SJCRH30 (cell line): Measurements from ENCODE around the gene RHBDL3. TPM values are rescaled to one million over a fixed set of nuclear protein-coding genes. Genes with fewer than 3 reads are reported as not detected.
A peak's percentile ranks its signal among the peaks of the same experiment; 100 is the strongest.
"Not testable (repeated sequence)": the region's sequence is repeated elsewhere in the genome, so short reads cannot be mapped to it uniquely, and the experiment has no call there.

Experiments
- DNase-seq, 2 experiments: peaks; one replicate each; pipeline ENCODE4 v3.0.0-alpha.2; 2015 to 2020
- H3K27ac ChIP-seq: fragments of 250-450 bp; sonication (Bioruptor Pico); 2 replicates; pipeline ENCODE4 v1.5.1; 2020; ENCODE audit warnings: mild to moderate bottlenecking, moderate library complexity
- H3K27me3 ChIP-seq: fragments of 250-450 bp; sonication (Bioruptor Pico); 2 replicates; pipeline ENCODE4 v1.5.1; 2020; ENCODE audit warnings: mild to moderate bottlenecking, moderate library complexity
- H3K36me3 ChIP-seq: fragments of 250-450 bp; sonication (Bioruptor Pico); 2 replicates; pipeline ENCODE4 v1.5.1; 2020; ENCODE audit warnings: mild to moderate bottlenecking, moderate library complexity
- H3K4me1 ChIP-seq: fragments of 250-450 bp; sonication (Bioruptor Pico); 2 replicates; pipeline ENCODE4 v1.5.1; 2020; ENCODE audit warnings: mild to moderate bottlenecking, moderate library complexity
- H3K4me3 ChIP-seq: fragments of 250-450 bp; sonication (Bioruptor Pico); 2 replicates; pipeline ENCODE4 v1.5.1; 2020; ENCODE audit warnings: mild to moderate bottlenecking, moderate library complexity
- H3K9me3 ChIP-seq: fragments of 250-450 bp; sonication (Bioruptor Pico); replicated peaks from 2 replicates; pipeline ENCODE4 v1.5.1; 2020; ENCODE audit warnings: mild to moderate bottlenecking, moderate library complexity
- total RNA-seq: library from RNA; depleted of rRNA; stranded (reverse); fragments of >200 nt; shearing (Covaris generic); gene quantifications from 2 replicates; pipeline ENCODE4 v1.2.3, GENCODE V29; 2014

Gene RHBDL3
- total RNA-seq, 1 experiment from 2014 or later: not detected

GRCh38 chr17:32318071-32318470 lies 52.4 kb downstream of the RHBDL3 start:
- no peaks in the 10 kb centered on the region for H3K9me3 ChIP-seq
- no peaks in the 10 kb centered on the region for H3K36me3 ChIP-seq
- DNase-seq: no peak
- no peak overlapping the region for H3K27ac ChIP-seq
- no peaks in the 10 kb centered on the region for H3K4me1 ChIP-seq
- H3K4me3 ChIP-seq: no peak overlapping the region
- no peaks in the 10 kb centered on the region; the same call in 1 of the 2 replicates for H3K27me3 ChIP-seq

GRCh38 chr17:32319548-32319905 lies 53.9 kb downstream of the RHBDL3 start:
- DNase-seq: peak; percentile 75 to 87
- no peaks in the 10 kb centered on the region for H3K36me3 ChIP-seq
- H3K9me3 ChIP-seq: no peaks in the 10 kb centered on the region
- H3K4me1 ChIP-seq: no peaks in the 10 kb centered on the region
- H3K27me3 ChIP-seq: no peaks in the 10 kb centered on the region; the same call in 1 of the 2 replicates
- no peak overlapping the region for H3K4me3 ChIP-seq
- no peak overlapping the region for H3K27ac ChIP-seq

GRCh38 chr17:32320080-32320479 lies 54.4 kb downstream of the RHBDL3 start:
- H3K36me3 ChIP-seq, DNase-seq, H3K4me3 ChIP-seq, H3K9me3 ChIP-seq, H3K27me3 ChIP-seq, H3K27ac ChIP-seq, H3K4me1 ChIP-seq: not testable (repeated sequence)

DNA sequence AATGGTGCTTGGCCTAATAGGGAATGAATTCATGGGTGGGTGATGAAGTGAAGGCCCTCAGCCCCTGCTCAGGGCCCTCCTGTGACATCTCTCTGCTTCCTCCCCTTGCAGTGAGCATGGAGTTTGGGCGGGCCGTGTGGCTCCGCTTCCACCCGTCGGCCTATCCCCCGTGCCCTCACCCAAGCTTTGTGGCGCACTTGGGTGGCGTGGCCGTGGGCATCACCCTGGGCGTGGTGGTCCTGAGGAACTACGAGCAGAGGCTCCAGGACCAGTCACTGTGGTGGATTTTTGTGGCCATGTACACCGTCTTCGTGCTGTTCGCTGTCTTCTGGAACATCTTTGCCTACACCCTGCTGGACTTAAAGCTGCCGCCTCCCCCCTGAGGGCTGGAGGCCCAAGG lies 55.2 kb downstream of the RHBDL3 start:
- Histone ChIP-seq H3K36me3 (no peaks in the 10 kb centered on the region), H3K4me1 (no peaks in the 10 kb centered on the region), H3K9me3 (no peaks in the 10 kb centered on the region), H3K4me3 (no peak overlapping the region), H3K27me3 (no peaks in the 10 kb centered on the region; the same call in 1 of the 2 replicates), H3K27ac (no peak overlapping the region)
- DNase-seq: no peak

- H3K27ac ChIP-seq: no peak overlapping the region
- H3K27me3 ChIP-seq: no peaks in the 10 kb centered on the region
- H3K36me3 ChIP-seq: no peaks in the 10 kb centered on the region
- no peak for DNase-seq
- H3K4me1 ChIP-seq: no peaks in the 10 kb centered on the region
- no peak overlapping the region for H3K4me3 ChIP-seq
- H3K9me3 ChIP-seq: no peaks in the 10 kb centered on the region
Measured at GRCh38 chr17:32323046-32323445, 57.4 kb downstream of the RHBDL3 start.

DNA sequence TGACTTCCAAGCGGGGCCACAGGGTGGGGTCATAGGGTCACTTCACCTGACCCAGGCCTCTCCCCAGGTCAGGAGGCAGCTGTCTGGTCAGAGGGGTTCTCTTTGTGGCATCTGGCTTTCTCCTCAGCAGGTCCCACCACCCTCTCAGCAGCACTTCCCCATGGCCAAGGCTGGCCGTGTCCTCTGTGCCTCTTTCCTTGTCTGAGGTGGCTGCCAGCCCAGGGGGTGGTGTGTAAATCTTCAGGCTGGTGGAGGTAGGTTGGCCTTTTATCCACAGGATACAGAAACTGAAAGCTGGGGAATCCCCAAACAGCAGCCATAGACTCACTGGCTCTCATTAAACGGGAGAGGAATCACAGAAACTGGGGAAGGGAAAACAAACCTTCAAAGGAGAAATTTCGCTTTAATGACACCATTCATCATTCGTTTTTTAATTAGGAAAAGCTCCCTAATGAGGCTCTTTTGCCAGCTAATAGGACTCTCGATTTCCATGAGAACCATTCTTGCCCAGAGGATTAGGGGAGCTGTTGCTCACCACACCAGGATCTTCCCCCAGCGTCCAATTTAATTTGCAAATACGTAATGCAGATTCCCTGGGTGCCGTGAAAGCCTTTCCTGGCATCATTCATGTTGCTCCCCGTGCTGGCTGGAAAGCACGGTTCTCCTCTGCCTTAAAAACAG lies 58.3 kb downstream of the RHBDL3 start:
- Histone ChIP-seq H3K27ac (no peak overlapping the region), H3K4me3 (no peak overlapping the region), H3K36me3 (no peaks in the 10 kb centered on the region), H3K27me3 (no peaks in the 10 kb centered on the region), H3K9me3 (no peaks in the 10 kb centered on the region), H3K4me1 (no peaks in the 10 kb centered on the region)
- DNase-seq: no peak

DNA sequence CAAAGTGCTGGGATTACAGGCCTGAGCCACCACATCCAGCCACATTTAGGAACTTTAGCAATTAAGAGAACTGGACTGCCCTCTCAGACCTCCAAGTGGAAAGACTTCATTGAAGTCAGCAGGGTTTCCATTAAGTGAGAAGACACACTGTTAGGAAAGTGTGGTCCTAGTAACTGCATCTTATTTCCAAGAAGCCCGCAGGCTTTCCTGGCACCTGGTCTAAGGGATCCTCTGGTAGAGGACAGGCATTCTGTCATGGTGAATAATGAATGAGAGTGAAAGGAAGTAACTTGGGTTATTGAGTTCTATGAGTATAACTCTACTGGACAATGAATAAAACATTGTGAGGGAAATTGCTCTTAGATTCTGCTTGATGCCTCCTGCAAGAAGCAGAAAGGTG lies 62.3 kb downstream of the RHBDL3 start:
- Histone ChIP-seq H3K27me3 (no peaks in the 10 kb centered on the region), H3K27ac (no peak overlapping the region), H3K4me3 (no peak overlapping the region), H3K9me3 (no peaks in the 10 kb centered on the region), H3K4me1 (no peaks in the 10 kb centered on the region), H3K36me3 (peaks cover 11% of the 10 kb centered on the region; the same call in 1 of the 2 replicates)
- no peak for DNase-seq

GRCh38 chr17:32330147-32330546 lies 64.5 kb downstream of the RHBDL3 start:
- H3K9me3 ChIP-seq: no peaks in the 10 kb centered on the region
- H3K27me3 ChIP-seq: no peaks in the 10 kb centered on the region
- DNase-seq: no peak

DNA sequence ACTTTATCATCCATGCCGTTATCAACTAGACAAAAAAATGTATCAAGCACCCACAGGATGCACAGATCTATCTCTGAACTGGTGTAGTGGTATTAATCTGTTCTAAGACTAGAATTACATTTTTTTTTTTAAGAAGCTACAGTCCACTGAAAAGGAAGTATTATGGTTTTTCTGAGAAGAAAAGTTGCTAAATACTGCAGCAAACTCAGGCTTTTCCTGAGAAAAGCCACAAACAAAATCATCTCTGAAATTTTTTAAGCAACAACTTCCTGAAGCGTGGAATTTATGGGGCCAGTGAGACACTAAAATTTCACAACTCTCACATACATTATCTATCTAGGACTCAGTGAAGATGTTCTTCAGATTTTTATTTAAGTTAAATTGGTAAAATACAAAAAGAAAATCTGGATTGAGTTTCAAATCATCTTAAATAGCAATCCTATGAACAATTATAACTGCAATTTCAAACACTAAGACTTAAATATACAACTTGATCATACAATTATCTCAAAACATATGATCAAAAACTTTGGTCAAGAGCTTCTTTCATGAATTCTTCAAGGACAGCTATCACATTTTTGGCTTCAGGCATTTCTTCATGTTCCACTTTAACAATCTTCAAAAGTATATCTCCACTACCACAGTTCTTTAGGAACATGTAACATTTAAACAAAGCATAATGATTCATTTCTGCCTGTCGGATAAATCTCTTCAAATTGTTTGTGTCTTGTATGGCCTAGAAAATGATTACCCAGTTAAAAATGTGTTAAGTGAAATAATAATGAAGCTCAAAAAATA lies 65.8 kb downstream of the RHBDL3 start:
- H3K27me3 ChIP-seq: no peaks in the 10 kb centered on the region
- H3K4me1 ChIP-seq: 0 out of 2 replicates have a peak, but pooled peaks cover 4% of the 10 kb centered on the region
- H3K36me3 ChIP-seq: peaks cover 31% of the 10 kb centered on the region
- no peak for DNase-seq
- H3K27ac ChIP-seq: no peak overlapping the region
- H3K4me3 ChIP-seq: no peak overlapping the region
- no peaks in the 10 kb centered on the region for H3K9me3 ChIP-seq

More at GRCh38 chr17:32330147-32330546, 64.5 kb downstream of the RHBDL3 start:
- Histone ChIP-seq H3K4me1 (no peaks in the 10 kb centered on the region), H3K27ac (no peak overlapping the region), H3K36me3 (peaks cover 30% of the 10 kb centered on the region), H3K4me3 (no peak overlapping the region)

GRCh38 chr17:32333187-32333586 lies 67.6 kb downstream of the RHBDL3 start:
- no peak for DNase-seq
- H3K27me3 ChIP-seq: no peaks in the 10 kb centered on the region
- H3K9me3 ChIP-seq: no peaks in the 10 kb centered on the region
- peaks cover 37% of the 10 kb centered on the region for H3K36me3 ChIP-seq
- 0 out of 2 replicates have a peak, but pooled peaks cover 4% of the 10 kb centered on the region for H3K4me1 ChIP-seq
- H3K27ac ChIP-seq: no peak overlapping the region
- H3K4me3 ChIP-seq: no peak overlapping the region

- DNase-seq: no peak
- Histone ChIP-seq H3K9me3 (no peaks in the 10 kb centered on the region), H3K27ac (no peak overlapping the region), H3K36me3 (peaks cover 45% of the 10 kb centered on the region), H3K27me3 (no peaks in the 10 kb centered on the region), H3K4me1 (0 out of 2 replicates have a peak, but pooled peaks cover 4% of the 10 kb centered on the region), H3K4me3 (no peak overlapping the region)
Measured at GRCh38 chr17:32335046-32335445, 69.4 kb downstream of the RHBDL3 start.

DNA sequence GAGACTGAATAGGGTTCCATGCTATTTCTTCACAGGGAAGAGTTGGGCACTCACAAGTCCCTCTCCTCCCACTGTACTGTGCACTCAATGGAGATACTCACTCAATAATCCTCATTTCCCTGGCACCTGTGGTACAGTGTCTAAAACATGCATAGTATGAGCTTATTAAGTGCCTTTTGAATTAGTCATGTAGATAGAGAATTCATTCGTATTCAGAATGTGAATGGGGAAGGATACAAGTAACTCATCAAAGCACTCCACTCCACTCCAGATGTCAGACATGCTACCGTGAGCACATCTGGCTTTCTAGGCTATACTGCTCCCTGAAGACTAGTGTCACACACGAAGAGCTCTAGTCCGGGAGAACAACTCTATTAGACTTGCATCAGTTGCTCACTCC lies 70.1 kb downstream of the RHBDL3 start:
- H3K4me3 ChIP-seq: no peak overlapping the region
- no peak for DNase-seq
- no peaks in the 10 kb centered on the region for H3K27me3 ChIP-seq
- H3K4me1 ChIP-seq: 0 out of 2 replicates have a peak, but pooled peaks cover 4% of the 10 kb centered on the region
- H3K36me3 ChIP-seq: peaks cover 45% of the 10 kb centered on the region
- H3K9me3 ChIP-seq: no peaks in the 10 kb centered on the region
- no peak overlapping the region for H3K27ac ChIP-seq

DNA sequence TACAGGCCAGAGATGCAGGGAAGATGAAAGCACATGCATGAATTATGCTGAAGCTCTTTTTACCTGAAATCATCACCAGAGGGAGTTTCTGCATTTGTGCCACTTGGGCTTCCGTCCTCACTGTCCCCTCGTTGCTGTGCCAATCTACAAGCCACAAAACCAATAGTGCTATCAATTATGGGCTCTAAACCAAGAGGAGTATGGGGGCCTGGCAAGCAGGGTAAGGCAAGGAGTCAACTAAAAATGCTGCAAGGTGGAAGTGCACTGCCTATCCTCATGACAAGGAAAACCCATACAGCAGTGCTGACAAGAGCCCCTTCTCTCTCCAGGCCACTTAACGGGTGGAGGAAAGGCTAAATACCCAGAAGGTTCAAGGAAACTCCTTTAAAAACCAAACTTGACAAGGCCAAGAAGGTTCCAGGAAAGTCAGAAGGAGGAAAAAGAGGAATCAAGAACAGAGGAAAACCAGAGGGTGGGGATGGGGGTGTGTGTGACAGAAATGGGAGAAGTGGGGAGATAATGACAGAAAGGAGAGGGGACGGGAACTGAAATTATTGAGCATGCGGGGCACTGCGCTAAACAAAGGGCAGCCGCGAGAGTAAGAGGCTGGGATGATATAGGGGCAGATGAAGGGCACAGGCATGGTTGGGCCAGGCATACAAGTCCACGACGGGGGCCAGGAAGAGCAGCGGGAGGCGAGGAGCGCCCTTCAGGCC lies 75.7 kb downstream of the RHBDL3 start:
- DNase-seq: no peak
- Histone ChIP-seq H3K27ac (peak overlapping the region; percentile 54), H3K27me3 (no peaks in the 10 kb centered on the region), H3K4me3 (peak overlapping the region; percentile 64), H3K9me3 (no peaks in the 10 kb centered on the region), H3K36me3 (peaks cover 14% of the 10 kb centered on the region), H3K4me1 (0 out of 2 replicates have a peak, but pooled peaks cover 8% of the 10 kb centered on the region)

GRCh38 chr17:32341857-32342602 lies 76.4 kb downstream of the RHBDL3 start, which contains the start of gene C17orf75:
Gene C17orf75 (minus strand): TSS chr17:32342173. CDS start chr17:32342139, 34 bp downstream.
- no peaks in the 10 kb centered on the region for H3K9me3 ChIP-seq
- H3K4me1 ChIP-seq: 0 out of 2 replicates have a peak, but pooled peaks cover 8% of the 10 kb centered on the region
- peak within 1 kb of the TSS; percentile 64 for H3K4me3 ChIP-seq
- H3K36me3 ChIP-seq: peaks cover 12% of the 10 kb centered on the region
- peak within 1 kb of the TSS; percentile 54 for H3K27ac ChIP-seq
- DNase-seq: peak; percentile 89 to 91
- H3K27me3 ChIP-seq: no peaks in the 10 kb centered on the region
